Breast epithelium (tissue), 4 donors: Measurements from ENCODE around the gene MFSD11. TPM values are rescaled to one million over a fixed set of nuclear protein-coding genes. Genes with fewer than 3 reads are reported as not detected.
A peak's percentile ranks its signal among the peaks of the same experiment; 100 is the strongest.
"Not testable (repeated sequence)": the region's sequence is repeated elsewhere in the genome, so short reads cannot be mapped to it uniquely, and the experiment has no call there.

Experiments used
- DNase-seq, 2 donors: peaks; one replicate each; pipeline ENCODE4 v3.0.0-alpha.2; 2019; ENCODE audit warnings: low spot score in 2 of 2
- H3K27ac ChIP-seq, 2 donors: fragments of 200-600 bp; sonication (generic) in 1 of 2; one replicate each; pipeline ENCODE4 v1.5.1; 2016 to 2019; ENCODE audit warnings: mild to moderate bottlenecking in 1 of 2
- H3K27me3 ChIP-seq, 2 donors: fragments of 200-600 bp; sonication (generic) in 1 of 2; one replicate each; pipeline versions ENCODE4 v1.5.1 to v1.6.0; 2017 to 2019; ENCODE audit warnings: control low read depth in 1 of 2, mild to moderate bottlenecking in 1 of 2
- H3K36me3 ChIP-seq: fragments of 200-600 bp; one replicate; pipeline ENCODE4 v1.5.1; 2019
- H3K4me1 ChIP-seq, 2 donors: fragments of 200-600 bp; sonication (generic); one replicate each; pipeline ENCODE4 v1.5.1; 2016 to 2019; ENCODE audit warnings: control low read depth in 1 of 2
- H3K4me3 ChIP-seq, 3 donors: fragments of 200-600 bp; sonication (generic); 1 replicate in 2 of 3; 2 replicates in 1 of 3; pipeline ENCODE4 v1.5.1; 2016 to 2019; ENCODE audit warnings: mild to moderate bottlenecking in 3 of 3, moderate library complexity in 2 of 3
- H3K9me3 ChIP-seq, 2 donors: fragments of 200-600 bp; sonication (generic) in 1 of 2; one replicate each; pipeline ENCODE4 v1.5.1; 2016 to 2019; ENCODE audit warnings: control low read depth in 1 of 2
- POLR2A ChIP-seq: fragments of 450-650 bp; IDR thresholded peaks from one replicate; pipeline ENCODE4 v1.6.1; 2016; ENCODE audit warnings: antibody characterized with exemption, mild to moderate bottlenecking, moderate library complexity
- POLR2AphosphoS5 ChIP-seq, 3 donors: sonication (generic); formaldehyde crosslinking; IDR thresholded peaks; one replicate each; pipeline ENCODE4 v1.6.1; 2017; ENCODE audit warnings: antibody characterized with exemption in 3 of 3
- intact Hi-C: fragments of 100-400 bp; cut with DNase I; formaldehyde crosslinking; loops from one replicate; pipeline ENCODE4 v1.15.1; 2023; ENCODE audit warnings: low total_unique reads
- total RNA-seq, 3 donors: library from RNA; depleted of rRNA; stranded (reverse); fragments of >200 nt; gene quantifications; one replicate each; pipeline ENCODE4 v1.1.0, GENCODE V29; 2016
- TF ChIP-seq, protein P1 (sequence below), 3 donors: fragments of 450-650 bp; IDR thresholded peaks; one replicate each; pipeline ENCODE4 v1.5.1; 2016 to 2017; ENCODE audit warnings: antibody characterized with exemption in 3 of 3, mild to moderate bottlenecking in 3 of 3, moderate library complexity in 3 of 3

Gene MFSD11
- total RNA-seq, 3 donors from 2014 or later = 20.6 to 42.6 (median 23.6) TPM

DNA sequence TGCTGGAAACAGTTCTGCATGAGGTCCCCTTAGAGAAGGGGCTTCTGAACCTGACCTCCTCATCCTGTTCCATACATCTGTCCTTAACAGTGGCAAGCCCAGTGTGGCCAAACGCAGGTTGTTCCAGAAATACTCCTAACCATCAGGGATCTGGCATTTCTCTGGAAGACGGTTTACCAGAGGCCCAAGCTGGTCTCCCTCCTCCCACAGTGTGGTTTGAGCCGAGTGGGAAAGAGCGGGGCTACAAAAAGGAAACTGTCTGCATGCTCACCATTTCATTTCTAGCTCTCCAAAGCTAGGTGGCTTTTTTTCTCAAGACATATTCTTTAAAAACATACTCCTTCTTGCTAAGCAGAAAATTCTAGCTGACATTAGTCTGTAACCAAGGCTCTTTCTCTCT, 33.1 kb upstream of the MFSD11 start:
- Histone ChIP-seq H3K4me1 (no peaks in the 10 kb centered on the region), H3K36me3 (no peaks in the 10 kb centered on the region), H3K27me3 (no peaks in the 10 kb centered on the region), H3K9me3 (no peaks in the 10 kb centered on the region), H3K27ac (no peak overlapping the region), H3K4me3 (no peak overlapping the region)
- DNase-seq = no peak
- no peak for TF ChIP-seq POLR2A
- TF ChIP-seq, protein P1, sequence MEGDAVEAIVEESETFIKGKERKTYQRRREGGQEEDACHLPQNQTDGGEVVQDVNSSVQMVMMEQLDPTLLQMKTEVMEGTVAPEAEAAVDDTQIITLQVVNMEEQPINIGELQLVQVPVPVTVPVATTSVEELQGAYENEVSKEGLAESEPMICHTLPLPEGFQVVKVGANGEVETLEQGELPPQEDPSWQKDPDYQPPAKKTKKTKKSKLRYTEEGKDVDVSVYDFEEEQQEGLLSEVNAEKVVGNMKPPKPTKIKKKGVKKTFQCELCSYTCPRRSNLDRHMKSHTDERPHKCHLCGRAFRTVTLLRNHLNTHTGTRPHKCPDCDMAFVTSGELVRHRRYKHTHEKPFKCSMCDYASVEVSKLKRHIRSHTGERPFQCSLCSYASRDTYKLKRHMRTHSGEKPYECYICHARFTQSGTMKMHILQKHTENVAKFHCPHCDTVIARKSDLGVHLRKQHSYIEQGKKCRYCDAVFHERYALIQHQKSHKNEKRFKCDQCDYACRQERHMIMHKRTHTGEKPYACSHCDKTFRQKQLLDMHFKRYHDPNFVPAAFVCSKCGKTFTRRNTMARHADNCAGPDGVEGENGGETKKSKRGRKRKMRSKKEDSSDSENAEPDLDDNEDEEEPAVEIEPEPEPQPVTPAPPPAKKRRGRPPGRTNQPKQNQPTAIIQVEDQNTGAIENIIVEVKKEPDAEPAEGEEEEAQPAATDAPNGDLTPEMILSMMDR (IDR thresholded peaks at IDR 0.05) = no peak
- TF ChIP-seq POLR2AphosphoS5 (IDR thresholded peaks at IDR 0.05) = no peak
- intact Hi-C loops = no loop called here

DNA sequence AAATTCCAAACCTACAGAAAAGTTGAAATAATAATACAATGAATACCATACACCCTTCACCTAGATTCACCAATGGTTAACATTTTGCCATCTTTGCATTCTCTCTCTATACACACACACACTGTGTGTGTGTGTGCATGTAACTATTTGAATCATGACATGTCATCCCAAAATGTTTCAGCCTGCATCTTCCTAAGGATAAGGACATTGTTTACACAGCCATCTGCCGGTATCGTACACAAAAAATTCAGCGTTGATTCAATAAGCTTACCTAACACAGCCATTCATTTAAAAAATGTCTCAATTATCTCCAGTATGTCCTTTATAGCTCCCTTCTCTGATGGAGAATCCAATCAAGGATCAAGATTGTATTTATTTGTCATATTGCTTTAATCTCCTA, 31.1 kb upstream of the MFSD11 start:
- H3K27ac ChIP-seq = peak overlapping the region in 1 of 2 donors; percentile 25
- intact Hi-C loops = no loop called here
- no peaks in the 10 kb centered on the region for H3K27me3 ChIP-seq
- no peak for DNase-seq
- no peak for TF ChIP-seq POLR2AphosphoS5 (IDR thresholded peaks at IDR 0.05)
- TF ChIP-seq POLR2A = no peak
- TF ChIP-seq, protein P1 (IDR thresholded peaks at IDR 0.05) = no peak
- no peaks in the 10 kb centered on the region for H3K9me3 ChIP-seq
- no peaks in the 10 kb centered on the region for H3K36me3 ChIP-seq
- H3K4me3 ChIP-seq = no peak overlapping the region
- H3K4me1 ChIP-seq = no peaks in the 10 kb centered on the region

DNA sequence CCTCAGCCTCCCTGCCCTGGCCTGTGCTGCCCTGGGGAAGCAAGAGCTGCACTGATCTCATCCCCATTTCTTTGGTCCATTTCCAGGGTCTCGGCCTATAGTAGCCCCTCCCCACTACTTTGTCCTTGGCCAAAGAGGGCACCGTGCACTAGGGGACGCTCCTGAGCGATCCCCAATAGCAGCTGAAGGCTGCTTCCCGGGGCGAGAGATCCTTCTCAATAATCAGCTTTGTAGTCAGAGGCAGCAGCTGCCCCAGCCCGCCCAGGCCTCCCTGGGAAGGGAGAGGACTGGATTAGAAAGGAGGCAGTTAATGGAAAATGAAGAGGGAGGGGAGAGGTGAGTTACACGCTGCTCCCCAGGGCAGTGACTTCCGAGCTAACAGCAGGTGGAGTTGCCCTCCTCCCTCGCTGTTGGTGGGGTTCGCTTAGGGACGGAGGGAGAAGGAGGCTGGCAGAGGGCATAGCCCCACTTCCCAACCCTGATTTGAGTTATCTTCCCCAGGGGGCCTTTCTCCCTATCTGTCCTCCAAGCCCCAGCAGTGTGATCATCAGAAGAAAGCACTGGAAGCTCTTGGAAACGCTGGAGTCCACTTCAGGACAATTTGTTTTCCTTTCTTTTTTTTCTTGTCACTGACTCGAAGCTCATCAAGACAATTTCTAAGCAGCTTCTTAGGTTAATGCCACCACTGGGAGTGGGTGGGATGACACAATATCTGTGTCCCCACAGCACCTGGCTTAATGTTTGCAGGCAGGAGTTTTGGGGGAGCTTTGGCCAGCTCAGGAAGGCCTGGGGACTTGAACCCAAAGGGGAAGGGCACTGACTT, 29.7 kb upstream of the MFSD11 start:
- no peaks in the 10 kb centered on the region for H3K27me3 ChIP-seq
- H3K4me3 ChIP-seq = peak overlapping the region; percentile 75 to 86 (median 77)
- no peaks in the 10 kb centered on the region for H3K36me3 ChIP-seq
- peak overlapping the region; percentile 83 to 94 for H3K27ac ChIP-seq
- H3K4me1 ChIP-seq = no peaks in the 10 kb centered on the region
- intact Hi-C loops = no loop called here
- H3K9me3 ChIP-seq = no peaks in the 10 kb centered on the region
- TF ChIP-seq POLR2A = no peak
- DNase-seq = no peak

DNA sequence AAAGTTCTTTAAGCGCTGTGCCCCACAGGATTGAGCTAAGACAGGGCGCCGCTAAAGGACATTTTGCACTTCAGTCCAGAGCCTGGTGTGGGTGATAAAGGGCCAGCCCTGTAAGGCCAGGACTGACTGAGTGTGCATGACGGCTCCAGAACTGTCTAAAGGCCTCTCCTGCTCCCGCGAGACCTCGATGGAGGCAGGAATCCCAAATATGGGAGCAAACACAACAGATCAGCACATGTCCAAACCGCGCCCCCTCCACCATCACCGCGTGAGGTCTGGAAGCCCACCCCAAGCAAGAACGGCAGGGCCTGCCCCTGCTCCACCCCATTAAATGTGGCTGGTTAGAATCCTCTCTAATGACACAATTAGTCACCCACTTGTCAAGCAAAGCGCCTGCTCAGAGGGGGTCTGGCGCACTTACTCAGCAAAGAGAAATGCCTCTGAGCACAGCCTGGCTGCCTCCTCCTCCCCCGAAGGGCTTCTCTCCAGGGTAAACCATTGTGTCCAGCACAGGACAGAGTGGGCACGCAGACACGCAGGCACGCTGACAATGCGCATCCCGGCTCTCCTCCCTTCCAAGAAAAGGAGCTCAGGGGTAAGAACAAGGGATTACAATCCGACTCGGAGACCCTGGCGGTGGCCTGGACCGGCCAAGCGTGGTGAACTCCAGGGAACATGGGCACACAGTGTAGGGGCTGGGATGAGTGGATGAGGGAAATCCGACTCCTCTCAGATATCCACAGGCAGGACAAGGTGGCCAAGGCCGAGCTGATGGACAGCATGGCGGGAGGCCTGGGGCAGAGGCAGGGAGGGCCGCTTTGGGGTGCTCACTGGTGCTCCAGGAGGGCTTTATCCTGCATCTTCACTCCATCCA, 28.6 kb upstream of the MFSD11 start:
- no peaks in the 10 kb centered on the region for H3K36me3 ChIP-seq
- H3K27ac ChIP-seq = peak overlapping the region; percentile 83 to 94
- no peaks in the 10 kb centered on the region for H3K4me1 ChIP-seq
- TF ChIP-seq POLR2AphosphoS5 (IDR thresholded peaks at IDR 0.05) = peak; percentile 33 to 67 (median 48)
- no peak for TF ChIP-seq POLR2A
- intact Hi-C loops = no loop called here
- H3K27me3 ChIP-seq = no peaks in the 10 kb centered on the region
- DNase-seq = peak in 1 of 2 donors; percentile 63
- H3K4me3 ChIP-seq = peak overlapping the region; percentile 75 to 86 (median 77)
- H3K9me3 ChIP-seq = no peaks in the 10 kb centered on the region

DNA sequence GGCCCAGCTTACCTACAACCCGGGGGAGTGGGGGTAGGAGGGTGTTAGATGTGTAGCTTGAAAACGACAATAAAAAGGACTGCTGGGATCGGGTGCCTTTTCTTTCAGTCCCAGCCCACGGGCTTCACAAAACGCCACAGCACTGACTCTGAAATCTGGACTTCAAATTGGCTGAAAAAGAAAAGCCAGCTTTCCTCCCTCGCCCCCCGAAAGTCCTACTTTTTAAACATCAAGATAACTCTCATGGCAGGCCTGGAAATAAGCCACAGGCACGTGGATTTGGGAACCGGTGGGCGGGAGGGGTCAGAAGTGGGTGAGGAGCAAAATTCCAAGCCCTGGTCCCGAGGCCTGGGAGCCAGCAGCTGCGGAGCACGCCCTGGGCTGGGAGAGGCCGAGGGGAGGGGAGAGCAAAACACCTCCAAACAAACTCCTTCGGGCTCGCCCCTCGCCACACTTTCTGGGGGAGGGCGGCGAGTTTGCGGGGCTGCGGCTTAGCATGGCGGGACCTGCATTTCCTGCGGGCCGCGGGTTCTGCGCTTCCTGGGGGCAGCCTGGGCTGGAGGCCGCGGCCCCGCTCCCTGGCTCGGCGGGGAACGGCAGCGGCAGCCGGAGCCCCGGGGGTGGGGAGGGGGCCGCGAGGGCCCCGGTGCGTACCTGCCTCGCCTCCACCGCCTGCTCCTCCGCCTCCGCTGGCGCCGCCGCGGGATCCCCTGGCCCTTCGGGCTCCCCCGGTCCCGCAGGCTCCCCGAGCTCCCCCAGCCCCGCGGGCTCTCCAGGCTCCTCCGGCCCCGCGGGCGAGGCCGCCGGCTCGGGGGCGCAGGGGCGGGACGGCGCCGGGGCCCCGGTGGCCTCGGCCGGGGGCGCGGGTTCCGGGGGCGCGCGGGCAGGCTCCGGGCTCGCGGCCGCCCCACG, 27.7 kb upstream of the MFSD11 start:
- H3K36me3 ChIP-seq, H3K27me3 ChIP-seq, H3K4me1 ChIP-seq, DNase-seq, intact Hi-C loops, H3K9me3 ChIP-seq: not testable (repeated sequence)
- peak overlapping the region; percentile 83 to 94 for H3K27ac ChIP-seq
- H3K4me3 ChIP-seq = peak overlapping the region; percentile 75 to 86 (median 77)
- peak in 1 of 3 donors; percentile 25 for TF ChIP-seq POLR2AphosphoS5 (IDR thresholded peaks at IDR 0.05)
